Right forelimb (tissue), 1 donor: ENCODE results near the gene POC1B.

Source experiments
- DNase-seq: peaks from one replicate; pipeline ENCODE4 v3.0.0-alpha.2; 2018

Gene POC1B

GRCh38 chr12:89383235-89384049, 142.4 kb downstream of the POC1B start:
- no peak for DNase-seq

DNA sequence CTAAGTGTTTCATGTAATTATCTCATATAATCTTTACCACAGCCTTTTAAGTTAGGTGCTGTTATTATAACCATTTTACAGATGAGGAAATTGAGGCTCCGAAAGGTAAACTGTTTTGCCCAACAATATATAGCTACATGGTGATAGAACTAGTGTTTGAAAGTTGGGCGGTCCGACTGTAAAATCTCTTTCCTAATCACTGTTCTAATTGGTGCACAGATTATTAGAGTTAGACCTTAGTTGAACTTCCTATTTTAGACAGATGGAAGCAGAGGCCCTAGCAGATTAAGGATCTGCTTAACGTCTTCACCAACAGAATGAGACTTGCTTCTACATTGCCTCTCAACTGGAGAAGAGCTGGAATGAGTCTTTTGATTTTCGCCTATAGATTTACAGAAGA, 143.5 kb downstream of the POC1B start:
- no peak for DNase-seq

- no peak for DNase-seq
Observed at GRCh38 chr12:89379839-89380467, 145.9 kb downstream of the POC1B start.

GRCh38 chr12:89379148-89379838, 146.6 kb downstream of the POC1B start:
- DNase-seq, result no peak

GRCh38 chr12:89376844-89377243, 149.0 kb downstream of the POC1B start:
- no peak for DNase-seq

DNA sequence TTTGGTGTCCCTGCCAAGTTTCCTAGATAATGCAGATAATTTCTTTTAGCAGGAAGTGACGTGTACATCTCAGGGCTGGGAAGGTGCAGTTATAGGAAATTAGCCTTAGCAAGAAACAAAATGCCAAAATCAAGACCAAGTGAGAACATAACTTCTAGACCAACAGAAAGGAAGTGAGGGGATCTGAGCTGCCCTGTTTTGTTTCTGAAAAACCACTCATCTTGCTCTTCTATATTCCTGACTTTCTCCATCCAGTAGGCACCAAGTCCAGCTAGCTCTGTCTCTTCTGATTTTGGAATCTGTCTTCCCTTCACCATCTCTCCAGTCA, 149.7 kb downstream of the POC1B start:
- no peak for DNase-seq

- DNase-seq, result no peak
Observed at GRCh38 chr12:89373763-89374572, 151.9 kb downstream of the POC1B start.

DNA sequence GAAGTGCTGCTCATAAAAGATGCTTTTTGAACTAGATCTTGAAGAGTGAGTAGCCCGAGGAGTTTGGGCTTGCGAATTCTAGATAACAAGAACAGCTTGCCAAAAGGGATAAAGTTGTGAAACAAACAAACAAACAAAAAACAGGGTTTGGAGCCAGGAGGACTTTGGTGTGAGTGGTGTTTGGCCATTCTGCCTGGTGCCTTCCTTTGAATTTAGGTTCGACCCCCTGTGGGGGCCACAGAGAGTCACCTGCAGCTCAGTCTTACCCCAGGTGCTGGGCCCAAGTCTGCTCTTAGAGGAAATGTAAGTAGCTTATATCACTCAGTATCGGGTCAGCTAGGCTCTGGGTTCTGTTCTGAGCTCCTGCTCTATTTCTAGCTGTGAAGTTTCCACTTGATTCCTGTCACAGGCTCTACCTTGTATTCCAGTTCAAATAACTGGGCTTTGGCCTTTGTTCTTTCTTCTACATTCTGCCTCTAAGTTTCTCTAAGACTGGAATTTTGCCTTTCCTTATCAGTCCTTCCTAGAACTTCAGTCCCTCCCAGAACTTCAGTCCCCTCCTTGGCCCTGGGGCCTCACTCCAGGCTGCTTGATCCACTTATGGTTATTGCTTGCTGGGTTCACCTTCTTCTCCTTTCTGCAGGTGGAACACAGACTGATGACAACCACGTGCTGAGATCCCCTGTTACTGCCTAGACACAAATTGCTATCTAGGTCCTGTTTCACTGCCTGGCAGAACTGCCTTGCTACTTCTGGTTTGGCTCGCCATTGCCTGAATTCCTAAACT, 153.1 kb downstream of the POC1B start:
- DNase-seq, result no peak

GRCh38 chr12:89370850-89371249, 155.0 kb downstream of the POC1B start:
- no peak for DNase-seq

GRCh38 chr12:89370421-89370831, 155.4 kb downstream of the POC1B start:
- DNase-seq, result no peak
